Neural progenitor cell (in vitro differentiated cells): ENCODE data around the gene GOLGA1. TPM values are rescaled to one million over a fixed set of nuclear protein-coding genes. Genes with fewer than 3 reads are reported as not detected.

ENCODE experiments used
- DNase-seq: peaks from one replicate; pipeline ENCODE4 v3.0.0-alpha.2; 2016; ENCODE audit warnings: low spot score
- H2AFZ ChIP-seq: fragments of 200-600 bp; sonication (generic); replicated peaks from 2 replicates; pipeline ENCODE4 v1.6.1; 2016; ENCODE audit warnings: antibody characterized with exemption
- H3F3A ChIP-seq: fragments of 200-600 bp; sonication (generic); 2 replicates; pipeline ENCODE4 v1.6.1; 2016; ENCODE audit warnings: antibody characterized with exemption, low read depth
- H3K27ac ChIP-seq: fragments of 200-600 bp; sonication (generic); 2 replicates; pipeline ENCODE4 v1.5.1; 2016; ENCODE audit warnings: mild to moderate bottlenecking
- H3K27me3 ChIP-seq: fragments of 200-600 bp; sonication (generic); 2 replicates; pipeline ENCODE4 v1.6.1; 2016; ENCODE audit warnings: mild to moderate bottlenecking, moderate library complexity
- H3K36me3 ChIP-seq: fragments of 200-600 bp; sonication (generic); 2 replicates; pipeline ENCODE4 v1.5.1; 2016
- H3K4me1 ChIP-seq: fragments of 200-600 bp; sonication (generic); 2 replicates; pipeline ENCODE4 v1.6.1; 2016; ENCODE audit warnings: mixed run types
- H3K4me2 ChIP-seq: fragments of 200-600 bp; sonication (generic); 2 replicates; pipeline ENCODE4 v1.6.1; 2016
- H3K4me3 ChIP-seq: fragments of 200-600 bp; sonication (generic); 2 replicates; pipeline ENCODE4 v1.5.1; 2016
- H3K79me2 ChIP-seq: fragments of 200-600 bp; sonication (generic); 2 replicates; pipeline ENCODE4 v1.6.1; 2016; ENCODE audit warnings: low read depth
- H3K9ac ChIP-seq: fragments of 200-600 bp; sonication (generic); 2 replicates; pipeline ENCODE4 v1.6.1; 2016
- H3K9me3 ChIP-seq: fragments of 200-600 bp; sonication (generic); 2 replicates; pipeline ENCODE4 v1.5.1; 2016; ENCODE audit warnings: low read depth
- H4K20me1 ChIP-seq: fragments of 200-600 bp; sonication (generic); 2 replicates; pipeline ENCODE4 v1.6.1; 2016; ENCODE audit warnings: low read depth
- H3K27ac Mint-ChIP-seq: 3 replicates; pipeline ENCODE4 v1.8.0; 2021; ENCODE audit warnings: mixed read lengths
- H3K27me3 Mint-ChIP-seq: 2 replicates; pipeline ENCODE4 v1.8.0; 2022; ENCODE audit warnings: low read depth, mild to moderate bottlenecking, inconsistent platforms, moderate library complexity, mixed read lengths; ENCODE audit not compliant: insufficient read depth
- H3K36me3 Mint-ChIP-seq: 3 replicates; pipeline ENCODE4 v1.8.0; 2021; ENCODE audit warnings: mixed read lengths
- H3K4me1 Mint-ChIP-seq: 3 replicates; pipeline ENCODE4 v1.8.0; 2021; ENCODE audit warnings: mixed read lengths
- H3K4me3 Mint-ChIP-seq: 3 replicates; pipeline ENCODE4 v1.8.0; 2021; ENCODE audit warnings: mild to moderate bottlenecking, moderate library complexity, mixed read lengths
- H3K9me3 Mint-ChIP-seq: 3 replicates; pipeline ENCODE4 v1.8.0; 2020; ENCODE audit warnings: mixed read lengths
- CTCF ChIP-seq: fragments of 200-600 bp; sonication (generic); IDR thresholded peaks from 2 replicates; pipeline ENCODE4 v1.5.1; 2017; ENCODE audit warnings: antibody characterized with exemption, mild to moderate bottlenecking
- EZH2 ChIP-seq: fragments of 200-600 bp; sonication (generic); IDR thresholded peaks from 2 replicates; pipeline ENCODE4 v1.6.1; 2017; ENCODE audit warnings: antibody characterized with exemption, mild to moderate bottlenecking, moderate library complexity
- EZH2phosphoT487 ChIP-seq: fragments of 200-600 bp; sonication (generic); IDR thresholded peaks from 2 replicates; pipeline ENCODE4 v1.6.1; 2017; ENCODE audit warnings: antibody characterized with exemption
- total RNA-seq: library from RNA; depleted of rRNA; stranded (reverse); fragments of >200 nt; gene quantifications from 2 replicates; pipeline ENCODE4 v1.2.3, GENCODE V29; 2015; ENCODE audit warnings: low replicate concordance

The GOLGA1 gene
- total RNA-seq, 1 donor from 2014 or later = 17.8 TPM

DNA sequence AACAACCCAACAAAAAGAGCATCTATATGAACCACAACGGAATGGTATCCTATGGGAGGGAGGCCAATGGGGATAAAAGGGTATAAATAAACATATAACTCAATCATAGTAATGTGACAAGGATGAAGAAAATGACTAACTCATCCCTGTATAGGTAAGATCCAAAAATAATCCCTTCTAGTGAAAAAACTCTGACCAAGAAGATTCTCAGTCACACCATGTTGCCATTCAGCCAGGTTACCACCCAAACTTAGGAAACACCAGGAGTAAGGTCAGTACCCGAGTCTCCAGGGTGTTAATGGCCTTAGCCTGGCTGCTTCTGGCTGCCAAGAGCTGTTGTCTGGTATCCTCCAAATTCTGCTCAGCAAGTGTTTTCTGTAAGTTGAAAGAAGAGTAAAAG is 32.8 kb downstream of the GOLGA1 start:
- no peaks in the 10 kb centered on the region for H3K4me1 ChIP-seq
- Mint-ChIP-seq H3K27me3 (no peaks in the 10 kb centered on the region), H3K36me3 (peaks cover 5% of the 10 kb centered on the region), H3K9me3 (no peaks in the 10 kb centered on the region), H3K4me1 (no peaks in the 10 kb centered on the region), H3K4me3 (no peak overlapping the region), H3K27ac (no peak overlapping the region)
- H2AFZ ChIP-seq = no peak overlapping the region
- no peak for DNase-seq
- no peaks in the 10 kb centered on the region for H3K9me3 ChIP-seq
- H3K4me3 ChIP-seq = no peak overlapping the region
- no peak overlapping the region for H3K4me2 ChIP-seq
- H3K27me3 ChIP-seq = no peaks in the 10 kb centered on the region
- H4K20me1 ChIP-seq = no peaks in the 10 kb centered on the region
- H3K79me2 ChIP-seq = no peaks in the 10 kb centered on the region
- H3F3A ChIP-seq = no peaks in the 10 kb centered on the region
- no peak for TF ChIP-seq CTCF
- no peak for TF ChIP-seq EZH2phosphoT487
- TF ChIP-seq EZH2 = no peak
- H3K9ac ChIP-seq = no peak overlapping the region
- no peak overlapping the region for H3K27ac ChIP-seq
- no peaks in the 10 kb centered on the region for H3K36me3 ChIP-seq

DNA sequence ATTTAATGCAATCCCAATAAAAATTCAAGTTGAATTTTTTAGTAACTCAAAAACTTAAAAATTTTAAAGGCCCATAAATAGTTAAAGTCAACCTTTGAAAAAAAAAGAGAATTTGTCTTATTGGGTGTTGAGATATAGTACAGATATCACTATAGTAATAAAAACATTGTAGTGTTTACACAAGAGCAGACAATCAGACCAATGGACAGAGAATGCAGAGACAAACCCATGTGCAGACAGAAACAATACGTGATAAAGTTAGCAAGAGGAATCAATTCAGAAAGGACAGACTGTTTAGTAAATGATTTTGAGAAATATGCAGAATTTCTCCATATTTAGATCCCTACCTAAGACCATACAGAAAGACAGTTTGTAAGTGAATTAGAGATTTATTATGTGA is 33.9 kb downstream of the GOLGA1 start:
- Histone ChIP-seq H3K9me3 (no peaks in the 10 kb centered on the region), H3K36me3 (no peaks in the 10 kb centered on the region), H3F3A (no peaks in the 10 kb centered on the region), H3K79me2 (no peaks in the 10 kb centered on the region), H3K4me2 (no peak overlapping the region), H4K20me1 (no peaks in the 10 kb centered on the region), H3K4me3 (no peak overlapping the region), H3K27me3 (no peaks in the 10 kb centered on the region), H2AFZ (no peak overlapping the region), H3K27ac (no peak overlapping the region), H3K9ac (no peak overlapping the region), H3K4me1 (no peaks in the 10 kb centered on the region)
- no peak for DNase-seq
- Mint-ChIP-seq H3K9me3 (no peaks in the 10 kb centered on the region), H3K4me1 (no peaks in the 10 kb centered on the region), H3K4me3 (no peak overlapping the region), H3K36me3 (peaks cover 9% of the 10 kb centered on the region), H3K27me3 (no peaks in the 10 kb centered on the region), H3K27ac (no peak overlapping the region)
- TF ChIP-seq EZH2phosphoT487 (no peak), CTCF (no peak), EZH2 (no peak)

- H3K4me1 ChIP-seq = no peaks in the 10 kb centered on the region
- no peaks in the 10 kb centered on the region for H3K9me3 ChIP-seq
- H4K20me1 ChIP-seq = no peaks in the 10 kb centered on the region
- H3K4me3 ChIP-seq = no peak overlapping the region
- no peak overlapping the region for H3K4me2 ChIP-seq
- TF ChIP-seq EZH2phosphoT487 (no peak), EZH2 (no peak), CTCF (no peak)
- no peak overlapping the region for H2AFZ ChIP-seq
- no peaks in the 10 kb centered on the region for H3K36me3 ChIP-seq
- H3K36me3 Mint-ChIP-seq = peaks cover 24% of the 10 kb centered on the region
- H3K4me3 Mint-ChIP-seq = no peak overlapping the region
- no peak for DNase-seq
- H3K27ac ChIP-seq = no peak overlapping the region
- no peaks in the 10 kb centered on the region for H3K4me1 Mint-ChIP-seq
- H3K27me3 ChIP-seq = no peaks in the 10 kb centered on the region
- H3F3A ChIP-seq = no peaks in the 10 kb centered on the region
- peaks cover 4% of the 10 kb centered on the region for H3K27me3 Mint-ChIP-seq
- no peaks in the 10 kb centered on the region for H3K79me2 ChIP-seq
- no peaks in the 10 kb centered on the region for H3K9me3 Mint-ChIP-seq
- H3K27ac Mint-ChIP-seq = no peak overlapping the region
- no peak overlapping the region for H3K9ac ChIP-seq
Observed at GRCh38 chr9:124899845-124900244, 41.0 kb downstream of the GOLGA1 start.
